HG02642 (cell line): ENCODE results near the gene ESYT3.
"Not testable (repeated sequence)": the region's sequence is repeated elsewhere in the genome, so short reads cannot be mapped to it uniquely, and the experiment has no call there.

Experiments used
- ATAC-seq: cut with Tn5 transposase; IDR thresholded peaks from one replicate; pipeline ENCODE4 v1.9.1; 2021; ENCODE audit warnings: mild to moderate bottlenecking; ENCODE audit not compliant: unreplicated experiment, poor library complexity

Gene ESYT3

DNA sequence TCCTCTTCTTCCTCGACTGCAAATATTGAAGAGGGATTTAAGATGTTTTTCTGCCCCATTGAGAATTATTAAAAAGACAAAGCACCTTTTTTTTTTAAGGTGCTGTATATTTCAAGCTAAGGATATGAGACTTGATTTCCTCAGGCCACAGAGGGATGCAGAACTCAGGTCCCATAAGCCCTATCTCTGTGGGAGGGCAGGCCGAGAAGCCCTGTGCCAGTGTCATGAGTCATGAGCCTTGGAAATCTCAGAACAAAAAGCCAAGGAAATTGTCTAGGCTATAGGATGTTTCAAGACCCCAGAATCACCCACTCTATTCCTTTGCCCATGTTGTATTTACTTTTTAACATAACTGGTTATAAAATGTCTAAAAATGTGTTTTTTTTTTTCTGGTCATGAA is 7.3 kb downstream of the ESYT3 start:
- no peak for ATAC-seq

- no peak for ATAC-seq
Measured at GRCh38 chr3:138442433-138442832, 8.0 kb downstream of the ESYT3 start.

DNA sequence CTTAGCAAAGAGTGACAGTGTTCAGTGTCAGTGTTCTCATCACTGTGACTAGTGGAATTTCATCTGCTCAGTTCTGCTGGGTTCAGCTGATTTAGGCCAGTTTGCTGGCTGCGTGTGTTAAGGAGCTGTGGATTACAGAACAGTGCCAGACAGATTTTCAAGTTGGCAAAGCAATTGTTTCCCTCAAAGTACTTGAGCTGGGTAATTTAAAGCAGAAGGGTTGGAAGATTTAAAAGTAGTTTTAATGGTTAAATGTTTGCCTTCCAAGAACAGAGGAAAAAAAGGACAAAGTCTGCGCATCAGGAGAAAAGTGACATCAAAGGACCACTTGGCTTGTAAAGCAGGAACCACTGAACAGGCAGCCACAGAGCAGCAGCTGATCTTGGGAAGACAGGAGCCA is 8.7 kb downstream of the ESYT3 start:
- ATAC-seq: no peak

DNA sequence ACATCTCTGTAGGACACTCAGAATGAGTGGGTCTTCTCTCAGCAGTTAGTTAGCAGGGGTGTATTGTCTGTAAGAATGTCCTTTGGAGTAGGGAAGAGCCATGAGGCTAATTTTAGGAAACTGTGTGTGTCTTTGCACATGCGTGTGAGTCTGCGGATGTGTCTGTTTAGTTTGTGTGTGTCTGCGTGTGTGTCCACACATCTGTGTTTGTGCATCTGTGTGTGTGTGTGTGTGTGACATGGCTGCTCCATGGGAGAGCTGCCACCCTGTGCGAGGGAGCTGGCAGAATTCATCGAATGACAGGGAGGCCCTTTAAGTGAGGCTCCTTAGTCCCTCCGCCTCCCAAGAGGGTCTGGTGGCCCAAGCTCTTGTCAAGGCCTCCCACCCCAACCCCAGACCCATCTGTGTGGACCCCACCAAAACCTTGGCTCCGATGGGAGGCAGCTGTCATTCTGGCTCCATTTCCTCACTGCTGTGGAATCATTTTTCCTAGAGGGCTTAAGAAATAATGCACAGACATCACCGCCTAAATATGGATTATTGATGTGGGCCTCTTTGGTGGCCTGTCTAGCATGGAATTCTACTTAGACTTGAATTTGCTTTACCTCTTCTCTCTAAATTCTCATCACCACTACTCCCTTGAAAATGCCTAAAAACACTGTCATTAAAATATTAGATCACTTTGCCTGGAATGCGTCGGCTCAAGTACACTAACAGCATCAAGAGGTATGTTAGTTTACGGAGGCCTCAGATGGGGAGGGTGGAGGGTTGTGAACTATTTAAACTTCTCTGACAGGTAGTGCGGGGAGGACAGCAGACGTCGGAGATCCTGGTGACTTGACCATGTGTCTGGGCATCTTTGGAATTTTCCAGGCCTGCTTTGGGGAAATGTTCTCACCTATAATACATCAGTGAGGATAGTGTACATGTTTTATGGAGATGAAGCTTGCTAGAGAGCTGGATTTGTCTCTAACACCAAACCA is 9.4 kb downstream of the ESYT3 start:
- ATAC-seq: no peak

GRCh38 chr3:138445236-138445635 is 10.8 kb downstream of the ESYT3 start:
- ATAC-seq: no peak

GRCh38 chr3:138445654-138446053 is 11.2 kb downstream of the ESYT3 start:
- no peak for ATAC-seq

- no peak for ATAC-seq
Measured at GRCh38 chr3:138448631-138449030, 14.2 kb downstream of the ESYT3 start.

GRCh38 chr3:138449490-138449889 is 15.1 kb downstream of the ESYT3 start:
- ATAC-seq: no peak

DNA sequence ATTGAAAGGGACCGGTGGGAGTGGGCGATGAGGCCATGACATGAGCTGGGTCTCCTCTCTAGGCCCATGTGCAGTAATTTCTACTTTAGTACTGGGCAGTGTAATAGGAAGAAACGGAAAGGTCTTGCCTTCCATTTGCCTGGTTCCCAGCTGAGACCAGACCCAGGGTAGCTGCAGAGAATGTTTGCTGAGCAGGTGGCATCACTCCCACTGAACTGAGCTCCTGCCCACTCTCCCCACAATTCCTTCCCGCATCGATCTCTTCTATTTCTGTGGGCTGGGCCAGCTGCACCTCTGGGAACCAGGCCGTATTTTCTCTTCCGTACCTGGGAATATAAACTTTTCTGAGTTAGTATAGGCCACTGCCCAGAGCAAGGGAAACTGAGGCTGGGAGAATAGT is 15.8 kb downstream of the ESYT3 start:
- no peak for ATAC-seq

- no peak for ATAC-seq
Measured at GRCh38 chr3:138450704-138451424, 16.4 kb downstream of the ESYT3 start.

GRCh38 chr3:138451595-138452162 is 17.3 kb downstream of the ESYT3 start:
- no peak for ATAC-seq

DNA sequence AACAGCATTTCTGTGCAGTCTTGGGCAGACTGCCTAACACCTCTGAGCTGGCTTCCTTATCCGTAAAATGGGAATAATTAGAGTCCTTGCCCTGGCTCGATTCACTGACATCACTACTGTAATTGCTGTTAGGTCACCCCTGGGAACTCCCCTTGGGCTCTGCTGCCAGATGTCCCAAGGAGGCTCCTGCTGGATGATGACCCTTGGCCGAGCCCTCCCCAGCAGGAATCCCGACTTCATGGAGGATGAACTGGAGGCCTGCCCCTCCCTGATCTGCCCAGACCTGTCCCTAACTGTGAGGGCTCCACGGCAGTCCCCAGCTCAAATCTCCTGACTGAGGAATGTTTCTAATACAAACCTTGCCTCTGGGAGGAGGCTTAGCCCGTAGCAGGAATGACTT is 18.0 kb downstream of the ESYT3 start:
- no peak for ATAC-seq

GRCh38 chr3:138453940-138454339 is 19.5 kb downstream of the ESYT3 start:
- not testable (repeated sequence) for ATAC-seq

DNA sequence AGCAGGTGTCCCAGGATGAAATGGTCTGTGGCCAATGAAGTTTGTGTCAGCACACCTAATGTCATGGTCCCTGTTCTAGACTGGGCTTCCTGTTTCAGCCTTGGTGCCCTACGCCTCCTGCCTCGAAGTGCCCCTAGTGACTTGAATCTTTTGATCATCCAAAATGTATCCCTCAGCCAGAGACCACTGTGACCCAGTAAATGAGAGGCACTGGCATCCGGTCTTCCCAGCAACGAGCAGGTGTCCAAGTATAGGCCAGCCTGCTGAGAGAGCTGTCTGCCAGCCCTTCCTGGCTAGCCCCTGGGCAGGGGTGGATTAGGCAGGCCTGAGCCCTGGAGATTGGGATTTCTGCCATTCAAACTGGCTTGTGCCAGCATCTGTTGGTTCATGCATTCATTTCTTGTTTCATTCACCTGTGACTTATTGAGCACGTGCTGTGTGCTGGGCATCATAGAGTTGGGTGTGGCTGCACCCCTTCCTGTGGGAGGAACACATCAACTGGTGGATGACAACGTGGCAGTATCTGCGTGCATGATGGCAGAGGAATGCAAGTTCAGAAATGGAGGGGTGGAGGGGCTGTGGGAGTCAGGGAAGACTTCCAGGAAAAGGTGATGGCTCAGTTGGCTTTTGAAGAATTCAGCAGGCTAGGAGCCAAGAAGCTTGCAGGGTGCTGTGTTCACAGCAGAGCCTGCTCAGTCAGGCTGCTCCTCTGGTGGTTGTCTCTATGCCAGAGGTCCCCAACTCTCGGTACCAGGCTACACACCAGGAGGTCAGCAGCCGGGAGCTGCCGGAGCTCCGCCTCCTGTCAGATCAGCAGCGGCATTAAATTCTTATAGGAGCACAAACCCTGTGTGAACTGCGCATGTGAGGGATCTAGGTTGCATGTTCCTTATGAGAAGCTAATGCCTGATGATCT is 21.6 kb downstream of the ESYT3 start:
- ATAC-seq: no peak

GRCh38 chr3:138456961-138457862 is 22.8 kb downstream of the ESYT3 start:
- ATAC-seq: no peak

- ATAC-seq: no peak
Measured at GRCh38 chr3:138457863-138458735, 23.7 kb downstream of the ESYT3 start.

DNA sequence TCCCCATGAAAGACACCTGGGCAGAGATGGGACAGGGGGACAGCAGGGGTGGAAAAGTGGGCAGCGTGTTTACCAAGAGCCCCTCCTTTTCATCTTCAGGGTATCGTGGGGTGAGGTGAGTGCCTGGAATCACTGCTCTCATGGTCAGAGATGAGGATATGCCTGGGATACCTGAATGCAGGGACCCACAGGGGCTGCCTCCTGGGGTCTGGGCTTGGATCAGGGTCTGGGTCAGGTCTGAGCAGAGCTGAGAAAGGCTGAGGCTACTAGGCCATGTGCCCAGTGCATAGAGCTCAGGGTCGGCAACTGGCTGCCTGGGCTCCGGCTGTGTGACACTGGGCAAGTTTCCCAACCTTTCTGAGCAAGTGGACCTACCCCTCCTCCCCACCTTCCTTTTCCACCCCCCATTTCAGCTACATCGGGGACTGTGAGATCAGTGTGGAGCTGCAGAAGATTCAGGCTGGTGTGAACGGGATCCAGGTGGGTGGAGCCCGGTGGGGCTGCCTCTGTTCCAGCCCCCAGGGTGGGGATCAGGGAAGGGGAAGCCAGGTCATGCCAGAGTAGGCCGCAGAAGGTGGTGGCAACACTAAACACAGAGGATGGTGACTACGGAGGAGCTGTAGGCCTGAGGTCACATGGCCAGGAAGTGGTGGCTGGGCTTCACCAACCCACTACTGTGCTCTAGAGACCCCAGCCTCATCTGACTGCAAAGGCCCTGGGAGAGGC is 24.5 kb downstream of the ESYT3 start:
- no peak for ATAC-seq
